HCT116 (cell line): ENCODE data around the gene FSTL4.
A peak's percentile ranks its signal among the peaks of the same experiment; 100 is the strongest.

Experiments used
- CEBPB ChIP-seq: IDR thresholded peaks from 2 replicates; pipeline ENCODE4 v1.6.1; 2012; ENCODE audit warnings: low read depth
- ELF1 ChIP-seq: IDR thresholded peaks from 2 replicates; pipeline ENCODE4 v1.6.1; 2012; ENCODE audit warnings: low read depth, borderline replicate concordance
- EZH2 ChIP-seq: fragments of 200-600 bp; sonication (generic); IDR thresholded peaks from 2 replicates; pipeline ENCODE4 v1.6.1; 2017; ENCODE audit warnings: antibody characterized with exemption, mixed run types
- EZH2phosphoT487 ChIP-seq: fragments of 200-600 bp; IDR thresholded peaks from 2 replicates; pipeline ENCODE4 v1.6.1; 2018; ENCODE audit warnings: antibody characterized with exemption, borderline replicate concordance
- POLR2AphosphoS5 ChIP-seq: IDR thresholded peaks from 2 replicates; pipeline ENCODE4 v1.6.1; 2011; ENCODE audit warnings: mild to moderate bottlenecking, low read depth, low read length, moderate library complexity
- TF ChIP-seq, protein P1 (sequence below), 3 experiments: fragments of 200-600 bp in 1 of 3; sonication (generic) in 1 of 3; IDR thresholded peaks in 2 of 3; conservative IDR thresholded peaks in 1 of 3; 2 replicates each; pipeline ENCODE4 v1.5.1; 2012 to 2017; ENCODE audit warnings: low read depth in 2 of 3, low read length in 2 of 3, antibody characterized with exemption in 1 of 3, borderline replicate concordance in 1 of 3, control low read depth in 1 of 3, mild to moderate bottlenecking in 1 of 3, mixed read lengths in 1 of 3, mixed run types in 1 of 3, moderate library complexity in 1 of 3; ENCODE audit not compliant: insufficient read depth in 1 of 3
- TF ChIP-seq, protein P2 (sequence below): IDR thresholded peaks from 2 replicates; pipeline ENCODE4 v1.6.1; 2012
- TF ChIP-seq, protein P3 (sequence below): IDR thresholded peaks from 2 replicates; pipeline ENCODE4 v1.6.1; 2012; ENCODE audit warnings: low read depth
- TF ChIP-seq, protein P4 (sequence below): IDR thresholded peaks from 2 replicates; pipeline ENCODE4 v1.6.1; 2012

DNA sequence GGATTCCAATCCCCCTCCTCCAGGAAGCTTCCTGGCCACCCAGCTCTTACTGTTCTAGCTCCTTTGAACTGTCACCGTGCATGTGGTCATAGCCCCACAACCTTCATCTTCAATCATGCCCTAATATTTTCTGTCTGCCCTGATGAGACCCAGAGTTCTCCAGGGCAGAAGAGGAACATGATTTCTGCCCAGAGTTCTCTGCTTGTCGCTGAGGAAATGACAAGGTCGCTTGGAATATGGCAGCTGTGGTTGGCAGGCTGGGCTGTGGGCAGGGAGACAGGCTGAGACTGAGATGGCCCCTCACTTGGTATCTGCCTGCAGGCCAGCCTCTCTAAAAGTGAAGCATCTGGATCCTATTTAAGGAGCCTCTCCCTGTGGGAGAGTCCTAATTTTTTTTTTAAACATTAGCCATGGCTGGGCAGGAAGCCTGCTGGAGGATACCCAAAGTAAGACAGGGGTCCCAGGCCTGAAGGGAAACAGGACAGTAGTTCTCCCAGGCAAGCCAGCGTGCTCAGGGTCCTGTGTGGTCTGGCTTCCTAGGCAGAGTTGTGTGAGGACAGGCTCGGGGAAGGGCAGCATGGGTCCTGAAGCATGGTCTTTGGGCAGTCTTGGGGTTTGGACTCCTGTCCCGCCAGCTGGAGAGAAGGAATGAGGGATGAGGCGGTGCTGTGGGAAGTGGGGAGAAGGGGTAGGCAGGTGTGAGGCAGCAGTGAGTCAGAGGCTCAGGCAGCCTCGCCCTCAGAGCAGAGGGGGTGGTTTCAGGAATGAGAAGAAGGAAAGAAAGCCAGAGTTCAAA, 242.1 kb downstream of the FSTL4 start:
- TF ChIP-seq, protein P1, sequence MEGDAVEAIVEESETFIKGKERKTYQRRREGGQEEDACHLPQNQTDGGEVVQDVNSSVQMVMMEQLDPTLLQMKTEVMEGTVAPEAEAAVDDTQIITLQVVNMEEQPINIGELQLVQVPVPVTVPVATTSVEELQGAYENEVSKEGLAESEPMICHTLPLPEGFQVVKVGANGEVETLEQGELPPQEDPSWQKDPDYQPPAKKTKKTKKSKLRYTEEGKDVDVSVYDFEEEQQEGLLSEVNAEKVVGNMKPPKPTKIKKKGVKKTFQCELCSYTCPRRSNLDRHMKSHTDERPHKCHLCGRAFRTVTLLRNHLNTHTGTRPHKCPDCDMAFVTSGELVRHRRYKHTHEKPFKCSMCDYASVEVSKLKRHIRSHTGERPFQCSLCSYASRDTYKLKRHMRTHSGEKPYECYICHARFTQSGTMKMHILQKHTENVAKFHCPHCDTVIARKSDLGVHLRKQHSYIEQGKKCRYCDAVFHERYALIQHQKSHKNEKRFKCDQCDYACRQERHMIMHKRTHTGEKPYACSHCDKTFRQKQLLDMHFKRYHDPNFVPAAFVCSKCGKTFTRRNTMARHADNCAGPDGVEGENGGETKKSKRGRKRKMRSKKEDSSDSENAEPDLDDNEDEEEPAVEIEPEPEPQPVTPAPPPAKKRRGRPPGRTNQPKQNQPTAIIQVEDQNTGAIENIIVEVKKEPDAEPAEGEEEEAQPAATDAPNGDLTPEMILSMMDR (IDR thresholded peaks at IDR 0.05 in 2 of 3, conservative IDR thresholded peaks at IDR 0.05 in 1 of 3; ENCODE audit: borderline replicate concordance in 1 of 3, insufficient read depth in 1 of 3, low read depth in 2 of 3, low read length in 2 of 3) = no peak
- TF ChIP-seq, protein P2, sequence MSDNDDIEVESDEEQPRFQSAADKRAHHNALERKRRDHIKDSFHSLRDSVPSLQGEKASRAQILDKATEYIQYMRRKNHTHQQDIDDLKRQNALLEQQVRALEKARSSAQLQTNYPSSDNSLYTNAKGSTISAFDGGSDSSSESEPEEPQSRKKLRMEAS = peak; percentile 75
- TF ChIP-seq EZH2 = no peak
- no peak for TF ChIP-seq ELF1
- TF ChIP-seq, protein P3, sequence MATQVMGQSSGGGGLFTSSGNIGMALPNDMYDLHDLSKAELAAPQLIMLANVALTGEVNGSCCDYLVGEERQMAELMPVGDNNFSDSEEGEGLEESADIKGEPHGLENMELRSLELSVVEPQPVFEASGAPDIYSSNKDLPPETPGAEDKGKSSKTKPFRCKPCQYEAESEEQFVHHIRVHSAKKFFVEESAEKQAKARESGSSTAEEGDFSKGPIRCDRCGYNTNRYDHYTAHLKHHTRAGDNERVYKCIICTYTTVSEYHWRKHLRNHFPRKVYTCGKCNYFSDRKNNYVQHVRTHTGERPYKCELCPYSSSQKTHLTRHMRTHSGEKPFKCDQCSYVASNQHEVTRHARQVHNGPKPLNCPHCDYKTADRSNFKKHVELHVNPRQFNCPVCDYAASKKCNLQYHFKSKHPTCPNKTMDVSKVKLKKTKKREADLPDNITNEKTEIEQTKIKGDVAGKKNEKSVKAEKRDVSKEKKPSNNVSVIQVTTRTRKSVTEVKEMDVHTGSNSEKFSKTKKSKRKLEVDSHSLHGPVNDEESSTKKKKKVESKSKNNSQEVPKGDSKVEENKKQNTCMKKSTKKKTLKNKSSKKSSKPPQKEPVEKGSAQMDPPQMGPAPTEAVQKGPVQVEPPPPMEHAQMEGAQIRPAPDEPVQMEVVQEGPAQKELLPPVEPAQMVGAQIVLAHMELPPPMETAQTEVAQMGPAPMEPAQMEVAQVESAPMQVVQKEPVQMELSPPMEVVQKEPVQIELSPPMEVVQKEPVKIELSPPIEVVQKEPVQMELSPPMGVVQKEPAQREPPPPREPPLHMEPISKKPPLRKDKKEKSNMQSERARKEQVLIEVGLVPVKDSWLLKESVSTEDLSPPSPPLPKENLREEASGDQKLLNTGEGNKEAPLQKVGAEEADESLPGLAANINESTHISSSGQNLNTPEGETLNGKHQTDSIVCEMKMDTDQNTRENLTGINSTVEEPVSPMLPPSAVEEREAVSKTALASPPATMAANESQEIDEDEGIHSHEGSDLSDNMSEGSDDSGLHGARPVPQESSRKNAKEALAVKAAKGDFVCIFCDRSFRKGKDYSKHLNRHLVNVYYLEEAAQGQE = no peak
- no peak for TF ChIP-seq EZH2phosphoT487
- no peak for TF ChIP-seq CEBPB
- TF ChIP-seq, protein P4, sequence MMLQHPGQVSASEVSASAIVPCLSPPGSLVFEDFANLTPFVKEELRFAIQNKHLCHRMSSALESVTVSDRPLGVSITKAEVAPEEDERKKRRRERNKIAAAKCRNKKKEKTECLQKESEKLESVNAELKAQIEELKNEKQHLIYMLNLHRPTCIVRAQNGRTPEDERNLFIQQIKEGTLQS = no peak
- TF ChIP-seq POLR2AphosphoS5 = no peak
